Measurements from ENCODE around the gene HOTAIR.

DNA sequence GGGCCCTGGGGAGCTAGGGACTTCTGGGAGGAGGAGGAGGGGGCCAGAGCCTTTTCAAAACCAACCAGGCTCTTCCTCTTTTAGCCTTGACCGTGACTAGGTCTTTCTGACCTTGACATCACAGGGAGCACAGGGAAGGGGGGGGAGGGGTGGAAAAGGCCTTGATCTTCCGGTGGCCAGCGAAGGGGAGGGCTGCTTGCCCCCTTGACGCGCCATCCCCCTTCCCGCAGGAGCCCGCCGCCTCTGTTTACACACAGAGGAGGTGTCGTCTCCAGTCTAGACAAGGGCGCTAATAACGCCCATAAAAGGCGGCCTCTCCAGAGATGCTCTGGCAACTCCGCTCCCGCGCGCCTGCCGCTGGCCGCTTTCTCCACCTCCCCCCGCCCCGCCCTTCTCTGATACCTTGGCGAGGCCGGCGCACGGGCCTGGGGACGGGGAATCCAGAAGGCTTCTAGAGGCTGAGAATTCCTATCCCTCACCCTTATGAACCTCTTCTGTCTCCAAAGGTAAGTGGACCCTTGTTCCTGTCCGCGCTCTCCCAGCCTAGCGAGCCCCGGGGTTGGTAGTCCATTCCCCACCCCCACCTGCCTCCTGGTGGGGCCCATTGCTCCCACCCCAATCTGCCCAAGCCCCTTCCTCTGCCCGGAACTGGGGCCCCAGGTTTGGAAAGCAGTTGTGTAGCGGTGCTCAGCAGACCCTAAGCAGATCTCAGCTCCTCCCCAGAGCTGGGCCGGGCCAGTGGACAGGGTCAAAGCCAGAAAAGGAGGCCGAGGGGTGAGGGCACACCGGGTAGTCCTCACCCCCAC, 24.9 kb downstream of the HOTAIR start:
- TF ChIP-seq SMC3 (conservative IDR thresholded peaks at IDR 0.05; ENCODE audit: poor library complexity), result no peak
- TF ChIP-seq EZH2 (IDR thresholded peaks at IDR 0.05; ENCODE audit: borderline replicate concordance, insufficient read depth, low read length, poor library complexity, severe bottlenecking), result no peak
- TF ChIP-seq, protein P1, sequence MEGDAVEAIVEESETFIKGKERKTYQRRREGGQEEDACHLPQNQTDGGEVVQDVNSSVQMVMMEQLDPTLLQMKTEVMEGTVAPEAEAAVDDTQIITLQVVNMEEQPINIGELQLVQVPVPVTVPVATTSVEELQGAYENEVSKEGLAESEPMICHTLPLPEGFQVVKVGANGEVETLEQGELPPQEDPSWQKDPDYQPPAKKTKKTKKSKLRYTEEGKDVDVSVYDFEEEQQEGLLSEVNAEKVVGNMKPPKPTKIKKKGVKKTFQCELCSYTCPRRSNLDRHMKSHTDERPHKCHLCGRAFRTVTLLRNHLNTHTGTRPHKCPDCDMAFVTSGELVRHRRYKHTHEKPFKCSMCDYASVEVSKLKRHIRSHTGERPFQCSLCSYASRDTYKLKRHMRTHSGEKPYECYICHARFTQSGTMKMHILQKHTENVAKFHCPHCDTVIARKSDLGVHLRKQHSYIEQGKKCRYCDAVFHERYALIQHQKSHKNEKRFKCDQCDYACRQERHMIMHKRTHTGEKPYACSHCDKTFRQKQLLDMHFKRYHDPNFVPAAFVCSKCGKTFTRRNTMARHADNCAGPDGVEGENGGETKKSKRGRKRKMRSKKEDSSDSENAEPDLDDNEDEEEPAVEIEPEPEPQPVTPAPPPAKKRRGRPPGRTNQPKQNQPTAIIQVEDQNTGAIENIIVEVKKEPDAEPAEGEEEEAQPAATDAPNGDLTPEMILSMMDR (IDR thresholded peaks at IDR 0.05; ENCODE audit: poor library complexity, severe bottlenecking), result no peak
- no peak for TF ChIP-seq POLR2AphosphoS5 (IDR thresholded peaks at IDR 0.05)
- no peak for TF ChIP-seq TAF1 (IDR thresholded peaks at IDR 0.05; ENCODE audit: low read depth)
- no peak for TF ChIP-seq MXI1 (conservative IDR thresholded peaks at IDR 0.05; ENCODE audit: poor library complexity, severe bottlenecking)
- TF ChIP-seq, protein P2, sequence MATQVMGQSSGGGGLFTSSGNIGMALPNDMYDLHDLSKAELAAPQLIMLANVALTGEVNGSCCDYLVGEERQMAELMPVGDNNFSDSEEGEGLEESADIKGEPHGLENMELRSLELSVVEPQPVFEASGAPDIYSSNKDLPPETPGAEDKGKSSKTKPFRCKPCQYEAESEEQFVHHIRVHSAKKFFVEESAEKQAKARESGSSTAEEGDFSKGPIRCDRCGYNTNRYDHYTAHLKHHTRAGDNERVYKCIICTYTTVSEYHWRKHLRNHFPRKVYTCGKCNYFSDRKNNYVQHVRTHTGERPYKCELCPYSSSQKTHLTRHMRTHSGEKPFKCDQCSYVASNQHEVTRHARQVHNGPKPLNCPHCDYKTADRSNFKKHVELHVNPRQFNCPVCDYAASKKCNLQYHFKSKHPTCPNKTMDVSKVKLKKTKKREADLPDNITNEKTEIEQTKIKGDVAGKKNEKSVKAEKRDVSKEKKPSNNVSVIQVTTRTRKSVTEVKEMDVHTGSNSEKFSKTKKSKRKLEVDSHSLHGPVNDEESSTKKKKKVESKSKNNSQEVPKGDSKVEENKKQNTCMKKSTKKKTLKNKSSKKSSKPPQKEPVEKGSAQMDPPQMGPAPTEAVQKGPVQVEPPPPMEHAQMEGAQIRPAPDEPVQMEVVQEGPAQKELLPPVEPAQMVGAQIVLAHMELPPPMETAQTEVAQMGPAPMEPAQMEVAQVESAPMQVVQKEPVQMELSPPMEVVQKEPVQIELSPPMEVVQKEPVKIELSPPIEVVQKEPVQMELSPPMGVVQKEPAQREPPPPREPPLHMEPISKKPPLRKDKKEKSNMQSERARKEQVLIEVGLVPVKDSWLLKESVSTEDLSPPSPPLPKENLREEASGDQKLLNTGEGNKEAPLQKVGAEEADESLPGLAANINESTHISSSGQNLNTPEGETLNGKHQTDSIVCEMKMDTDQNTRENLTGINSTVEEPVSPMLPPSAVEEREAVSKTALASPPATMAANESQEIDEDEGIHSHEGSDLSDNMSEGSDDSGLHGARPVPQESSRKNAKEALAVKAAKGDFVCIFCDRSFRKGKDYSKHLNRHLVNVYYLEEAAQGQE (IDR thresholded peaks at IDR 0.05; ENCODE audit: borderline replicate concordance), result no peak
